ENCODE measurements around the gene EPOP. TPM values are rescaled to one million over a fixed set of nuclear protein-coding genes. Genes with fewer than 3 reads are reported as not detected.
A peak's percentile ranks its signal among the peaks of the same experiment; 100 is the strongest.

The EPOP gene
- total and polyA plus RNA-seq, 2 experiments from 2014 or later, result 0.42 to 2.4 TPM

- no peaks in the 10 kb centered on the region for H3K9me2 ChIP-seq (ENCODE audit: insufficient read depth)
- peaks cover 31% of the 10 kb centered on the region for H3K4me1 ChIP-seq (ENCODE audit: insufficient read depth)
- no peaks in the 10 kb centered on the region for H3K79me2 ChIP-seq (replicated peaks; ENCODE audit: insufficient read depth)
- H3F3A ChIP-seq (replicated peaks; ENCODE audit: low read depth), result peaks cover 14% of the 10 kb centered on the region; the same call in 1 of the 2 replicates
- no peak overlapping the region for H2AFZ ChIP-seq
- DNase-seq (ENCODE audit: low spot score) (no peak), ATAC-seq (no peak)
- no peak for TF ChIP-seq ETS1 (IDR thresholded peaks at IDR 0.05)
- TF ChIP-seq EZH2 (IDR thresholded peaks at IDR 0.05; ENCODE audit: low read depth, unreplicated experiment), result no peak
- no peak overlapping the region for H3K27ac ChIP-seq (ENCODE audit: low read depth)
- H4K20me1 ChIP-seq (replicated peaks; ENCODE audit: insufficient read depth), result peaks cover 5% of the 10 kb centered on the region; the same call in 1 of the 2 replicates
- H3K4me2 ChIP-seq, result no peak overlapping the region
- Mint-ChIP-seq H3K27ac (no peak overlapping the region), H3K4me3 (no peak overlapping the region; the same call in 2 of the 3 replicates), H3K36me3 (ENCODE audit: low read depth) (peaks cover 18% of the 10 kb centered on the region), H3K4me1 (peaks cover 83% of the 10 kb centered on the region), H3K9me3 (no peaks in the 10 kb centered on the region; the same call in none of the 3 replicates), H3K27me3 (ENCODE audit: insufficient read depth, low read depth, poor library complexity) (peaks cover 44% of the 10 kb centered on the region)
- no peaks in the 10 kb centered on the region for H3K36me3 ChIP-seq (ENCODE audit: insufficient read depth)
- peaks cover 42% of the 10 kb centered on the region for H3K27me3 ChIP-seq (ENCODE audit: insufficient read depth)
- H3K4me3 ChIP-seq, result no peak overlapping the region
Measured at GRCh38 chr17:38711792-38712571, 37.2 kb upstream of the EPOP start.

- H3K36me3 Mint-ChIP-seq (ENCODE audit: low read depth), result peaks cover 15% of the 10 kb centered on the region
- no peaks in the 10 kb centered on the region for H3K79me2 ChIP-seq (replicated peaks; ENCODE audit: insufficient read depth)
- peaks cover 47% of the 10 kb centered on the region for H3K27me3 ChIP-seq (ENCODE audit: insufficient read depth)
- peak; percentile 4; the same call in 1 of the 3 replicates for ATAC-seq
- H3F3A ChIP-seq (replicated peaks; ENCODE audit: low read depth), result peaks cover 18% of the 10 kb centered on the region; the same call in 1 of the 2 replicates
- DNase-seq (ENCODE audit: low spot score), result no peak
- H2AFZ ChIP-seq, result no peak overlapping the region
- H3K4me1 ChIP-seq (ENCODE audit: insufficient read depth), result peaks cover 36% of the 10 kb centered on the region
- no peak overlapping the region for H3K27ac Mint-ChIP-seq
- H3K4me1 Mint-ChIP-seq, result peaks cover 81% of the 10 kb centered on the region
- H3K9me3 Mint-ChIP-seq, result no peaks in the 10 kb centered on the region; the same call in none of the 3 replicates
- no peak overlapping the region for H3K4me2 ChIP-seq
- H3K4me3 Mint-ChIP-seq, result no peak overlapping the region; the same call in 2 of the 3 replicates
- H4K20me1 ChIP-seq (replicated peaks; ENCODE audit: insufficient read depth), result peaks cover 5% of the 10 kb centered on the region; the same call in 1 of the 2 replicates
- peaks cover 52% of the 10 kb centered on the region for H3K27me3 Mint-ChIP-seq (ENCODE audit: insufficient read depth, low read depth, poor library complexity)
- TF ChIP-seq CREB1 (CRISPR knock-in tag; IDR thresholded peaks at IDR 0.05; ENCODE audit: low read depth), result no peak
- no peaks in the 10 kb centered on the region for H3K36me3 ChIP-seq (ENCODE audit: insufficient read depth)
- H3K4me3 ChIP-seq, result no peak overlapping the region
- H3K27ac ChIP-seq (ENCODE audit: low read depth), result no peak overlapping the region
- H3K9me2 ChIP-seq (ENCODE audit: insufficient read depth), result no peaks in the 10 kb centered on the region
Measured at GRCh38 chr17:38710985-38711384, 36.2 kb upstream of the EPOP start.

- H3K36me3 Mint-ChIP-seq (ENCODE audit: low read depth), result peaks cover 15% of the 10 kb centered on the region
- TF ChIP-seq NANOG (IDR thresholded peaks at IDR 0.05; ENCODE audit: borderline replicate concordance) (no peak), EZH2phosphoT487 (IDR thresholded peaks at IDR 0.05; ENCODE audit: unreplicated experiment) (no peak), POLR2AphosphoS5 (IDR thresholded peaks at IDR 0.05; ENCODE audit: low read depth) (no peak), ZNF462 (CRISPR knock-in tag; IDR thresholded peaks at IDR 0.05) (no peak), ZNF114 (CRISPR knock-in tag; IDR thresholded peaks at IDR 0.05) (no peak), CREB1 (CRISPR knock-in tag; IDR thresholded peaks at IDR 0.05; ENCODE audit: low read depth) (no peak), EZH2 (IDR thresholded peaks at IDR 0.05; ENCODE audit: low read depth, unreplicated experiment) (no peak)
Measured at GRCh38 chr17:38710604-38710962, 35.8 kb upstream of the EPOP start.

More at GRCh38 chr17:38710604-38710962, 35.8 kb upstream of the EPOP start:
- Histone ChIP-seq H3K79me2 (replicated peaks; ENCODE audit: insufficient read depth) (no peaks in the 10 kb centered on the region), H3K27ac (ENCODE audit: low read depth) (no peak overlapping the region), H3K36me3 (ENCODE audit: insufficient read depth) (no peaks in the 10 kb centered on the region), H3K4me3 (no peak overlapping the region), H4K20me1 (replicated peaks; ENCODE audit: insufficient read depth) (peaks cover 5% of the 10 kb centered on the region; the same call in 1 of the 2 replicates), H2AFZ (no peak overlapping the region), H3F3A (replicated peaks; ENCODE audit: low read depth) (peaks cover 20% of the 10 kb centered on the region; the same call in 1 of the 2 replicates), H3K4me2 (no peak overlapping the region), H3K27me3 (ENCODE audit: insufficient read depth) (peaks cover 50% of the 10 kb centered on the region), H3K4me1 (ENCODE audit: insufficient read depth) (peaks cover 34% of the 10 kb centered on the region), H3K9me2 (ENCODE audit: insufficient read depth) (no peaks in the 10 kb centered on the region)
- no peak overlapping the region; the same call in 2 of the 3 replicates for H3K4me3 Mint-ChIP-seq
- ATAC-seq (no peak), DNase-seq (ENCODE audit: low spot score) (no peak)
- no peaks in the 10 kb centered on the region; the same call in none of the 3 replicates for H3K9me3 Mint-ChIP-seq
- no peak overlapping the region for H3K27ac Mint-ChIP-seq
- peaks cover 77% of the 10 kb centered on the region for H3K4me1 Mint-ChIP-seq
- H3K27me3 Mint-ChIP-seq (ENCODE audit: insufficient read depth, low read depth, poor library complexity), result peaks cover 52% of the 10 kb centered on the region

Data from GM23338 (cell line).